RWPE1 (cell line): Measurements from ENCODE around the gene RPS14.

ENCODE experiments used
- CTCF ChIA-PET: fragments of 350-600 bp; sonication (Branson Sonifier 250); formaldehyde crosslinking; extraction: SDS; loops from one replicate; lab custom pipeline; 2021; lab: Yijun Ruan, JAX
- POLR2A ChIA-PET: fragments of 400-600 bp; formaldehyde crosslinking; extraction: SDS; loops from one replicate; lab custom pipeline; 2020; ENCODE audit warnings: antibody characterized with exemption; ENCODE audit not compliant: low non-redundant PET; lab: Yijun Ruan, JAX
- DNase-seq: peaks from one replicate; pipeline ENCODE4 v3.0.0; 2012; ENCODE audit warnings: low spot score
- H3K27ac ChIP-seq: fragments of 450-650 bp; 2 replicates; pipeline ENCODE4 v1.5.1; 2017
- CTCF ChIP-seq: fragments of 450-650 bp; conservative IDR thresholded peaks from 2 replicates; pipeline ENCODE4 v1.5.1; 2017; ENCODE audit warnings: low read depth, mild to moderate bottlenecking

Gene RPS14

GRCh38 chr5:150396267-150396666 lies 53.3 kb downstream of the RPS14 start:
- TF ChIP-seq CTCF: no peak
- H3K27ac ChIP-seq: no peak overlapping the region
- CTCF ChIA-PET: interaction anchor here (0.6 to 1.7 kb wide), 2 partner anchors 40 to 260 kb away, joined by 3 to 8 read pairs; no protein-coding TSS in a partner anchor
- POLR2A ChIA-PET: no interaction called here
- no peak for DNase-seq

- ChIA-PET CTCF (no interaction called here), POLR2A (no interaction called here)
- no peak for TF ChIP-seq CTCF
- no peak for DNase-seq
- H3K27ac ChIP-seq: no peak overlapping the region
These were observed 53.9 kb downstream of the RPS14 start for GRCh38 chr5:150395688-150395975.

GRCh38 chr5:150394912-150395687 lies 54.4 kb downstream of the RPS14 start:
- ChIA-PET POLR2A (interaction anchor here (0.6 kb wide), 1 partner anchor 150 kb away, joined by 3 read pairs; no protein-coding TSS in a partner anchor), CTCF (interaction anchor here (0.5 to 0.7 kb wide), 2 partner anchors 41 to 133 kb away, joined by 3 to 6 read pairs; no protein-coding TSS in a partner anchor)
- TF ChIP-seq CTCF: no peak
- H3K27ac ChIP-seq: peak overlapping the region; percentile 10; the same call in 1 of the 2 replicates
- DNase-seq: no peak

GRCh38 chr5:150394131-150394530 lies 55.4 kb downstream of the RPS14 start:
- peak overlapping the region; percentile 10 for H3K27ac ChIP-seq
- no peak for TF ChIP-seq CTCF
- ChIA-PET POLR2A (no interaction called here), CTCF (interaction anchor here (0.7 to 1.4 kb wide), 2 partner anchors 42 to 50 kb away, joined by 3 to 4 read pairs; no protein-coding TSS in a partner anchor)
- DNase-seq: no peak

GRCh38 chr5:150393096-150393645 lies 56.4 kb downstream of the RPS14 start:
- ChIA-PET POLR2A (no interaction called here), CTCF (interaction anchor here (1.4 kb wide), 1 partner anchor 43 kb away, joined by 3 read pairs; no protein-coding TSS in a partner anchor)

GRCh38 chr5:150392680-150393079 lies 56.9 kb downstream of the RPS14 start:
- H3K27ac ChIP-seq: peak overlapping the region; percentile 10; the same call in 1 of the 2 replicates
- ChIA-PET CTCF (no interaction called here), POLR2A (no interaction called here)
- no peak for TF ChIP-seq CTCF
- DNase-seq: no peak

More at GRCh38 chr5:150393096-150393645, 56.4 kb downstream of the RPS14 start:
- no peak for DNase-seq
- H3K27ac ChIP-seq: peak overlapping the region; percentile 10; the same call in 1 of the 2 replicates
- no peak for TF ChIP-seq CTCF
